C1 segment of cervical spinal cord (tissue), 14 donors: ENCODE results near the gene ACKR2.

Experiments
- DNase-seq, 14 donors: peaks; one replicate each; lab custom pipeline; 2025; lab: John Stamatoyannopoulos, UW

The ACKR2 gene, protein sequence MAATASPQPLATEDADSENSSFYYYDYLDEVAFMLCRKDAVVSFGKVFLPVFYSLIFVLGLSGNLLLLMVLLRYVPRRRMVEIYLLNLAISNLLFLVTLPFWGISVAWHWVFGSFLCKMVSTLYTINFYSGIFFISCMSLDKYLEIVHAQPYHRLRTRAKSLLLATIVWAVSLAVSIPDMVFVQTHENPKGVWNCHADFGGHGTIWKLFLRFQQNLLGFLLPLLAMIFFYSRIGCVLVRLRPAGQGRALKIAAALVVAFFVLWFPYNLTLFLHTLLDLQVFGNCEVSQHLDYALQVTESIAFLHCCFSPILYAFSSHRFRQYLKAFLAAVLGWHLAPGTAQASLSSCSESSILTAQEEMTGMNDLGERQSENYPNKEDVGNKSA

DNA sequence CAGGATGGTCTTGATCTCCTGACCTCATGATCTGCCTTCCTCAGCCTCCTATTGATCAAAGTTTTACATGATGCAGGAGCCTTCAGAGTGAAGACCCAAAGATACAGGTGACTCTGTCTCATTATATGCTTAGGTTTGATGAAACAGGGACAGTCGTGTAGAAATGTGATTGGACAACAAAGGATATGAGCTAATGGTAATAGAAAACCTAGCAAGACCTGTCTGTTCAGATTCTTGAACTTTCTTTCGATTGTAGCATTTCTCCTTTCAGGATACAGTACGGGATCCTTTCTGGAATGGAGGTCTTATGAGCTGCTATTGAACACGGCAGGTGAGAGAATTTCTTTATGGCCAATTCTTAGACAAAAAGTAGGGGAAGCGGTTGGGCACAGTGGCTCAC is at the start of gene ACKR2:
TSS of gene ACKR2 (plus strand) at position 244 of the 400 bp plus-strand sequence. CDS start 55,058 bp downstream, outside the sequence.
- no peak for DNase-seq

DNA sequence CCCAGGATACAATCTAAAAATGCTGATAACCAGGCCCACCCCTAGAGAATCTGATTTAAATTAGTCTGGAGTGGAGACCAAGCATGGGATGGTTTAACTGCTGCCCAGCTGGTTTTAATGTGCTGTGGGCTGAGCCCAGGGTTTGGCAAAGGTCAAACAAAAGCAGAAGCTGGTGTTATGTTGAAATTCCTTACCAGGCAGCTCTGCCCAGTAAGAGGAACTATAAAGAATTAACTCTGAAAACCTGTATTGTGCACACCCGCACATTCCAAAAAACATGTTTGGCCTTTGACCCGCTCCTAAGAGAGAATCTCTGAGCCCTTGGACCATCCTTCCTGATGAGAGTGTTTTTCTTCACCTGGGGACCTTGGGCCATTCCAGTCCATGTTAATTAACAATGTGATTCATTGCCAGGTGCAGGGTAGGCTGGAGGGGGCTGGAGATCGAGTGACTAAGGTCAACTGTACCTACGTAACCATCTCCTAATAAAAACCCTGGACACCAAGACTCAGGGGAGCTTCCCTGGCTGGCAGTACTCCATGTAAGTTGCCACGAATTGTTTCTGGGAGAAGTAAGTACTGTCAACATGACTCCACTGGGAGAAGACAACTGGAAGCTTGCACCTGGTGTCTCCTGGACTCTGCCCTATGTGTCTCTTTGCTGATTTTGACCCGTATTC is 47.1 kb upstream of the ACKR2 start:
- DNase-seq, result no peak

DNA sequence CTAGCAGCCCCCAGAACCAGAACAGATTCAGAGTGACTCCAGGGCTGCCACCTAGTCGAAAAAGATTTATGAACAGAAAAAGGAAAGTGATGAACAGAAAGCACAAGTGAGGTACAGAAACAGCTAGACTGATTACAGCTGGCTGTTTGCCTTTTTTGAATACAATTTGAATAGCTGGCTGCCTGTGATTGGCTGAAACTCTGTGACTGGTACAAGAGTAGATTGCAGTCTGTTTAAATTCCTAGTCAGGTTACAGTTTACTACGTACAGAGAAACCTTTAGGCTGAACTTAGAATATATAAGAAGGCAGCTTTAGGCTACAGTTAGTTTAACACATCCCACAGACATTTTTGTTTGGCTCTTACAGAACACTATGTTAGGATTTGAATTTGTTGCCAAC is 46.2 kb upstream of the ACKR2 start:
- no peak for DNase-seq

DNA sequence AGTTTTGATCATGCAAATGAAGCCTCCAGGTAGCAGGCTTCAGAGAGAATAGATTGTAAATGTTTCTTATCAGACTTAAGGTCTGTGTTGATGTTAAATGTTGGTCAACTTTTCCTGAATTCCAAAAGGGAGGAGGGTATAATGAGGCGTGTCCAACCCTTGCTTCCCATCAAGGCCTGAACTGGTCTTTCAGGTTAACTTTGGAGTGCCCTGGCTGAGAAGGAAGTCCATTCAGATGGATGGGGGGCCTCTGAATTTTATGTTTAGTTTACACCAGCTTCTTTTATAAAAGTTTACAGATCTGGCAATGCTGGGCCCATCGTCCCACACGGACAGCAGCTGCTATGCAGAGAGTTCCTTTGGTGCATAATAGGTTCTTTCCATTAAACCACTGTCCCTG is 45.1 kb upstream of the ACKR2 start:
- no peak for DNase-seq

DNA sequence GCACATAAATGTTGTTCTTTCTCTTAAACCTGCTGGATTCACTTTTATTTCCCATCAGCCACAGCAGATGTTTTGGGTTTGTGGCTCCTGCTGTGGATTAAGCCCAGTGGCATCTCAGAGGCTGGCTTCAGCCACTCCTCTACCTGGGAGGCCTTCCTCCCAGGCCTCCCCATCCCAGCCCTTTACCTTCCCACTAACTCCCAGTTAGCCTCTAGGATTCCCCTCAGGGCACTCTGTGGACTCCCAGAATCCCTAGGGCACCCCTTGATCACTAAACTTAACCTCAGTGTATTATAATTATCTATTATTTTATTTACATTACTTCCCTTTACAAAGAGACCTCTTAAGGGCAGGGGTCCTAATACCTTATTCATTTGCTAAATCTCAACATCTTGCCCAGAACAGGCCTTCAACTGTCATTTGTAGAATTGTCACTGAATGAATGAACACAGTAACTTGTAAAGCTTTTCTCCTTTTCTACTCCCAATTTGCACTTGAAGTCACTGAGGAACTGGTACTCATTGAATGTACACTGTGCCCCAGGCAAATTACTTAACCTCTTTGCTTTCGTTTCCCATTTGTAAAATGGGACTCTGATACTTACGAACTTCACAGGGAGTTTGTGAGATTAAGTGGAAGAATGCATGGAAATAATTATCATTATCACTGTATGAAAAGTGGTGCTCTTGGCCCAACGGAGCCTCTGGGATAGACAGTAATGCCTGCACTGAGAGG is 44.5 kb upstream of the ACKR2 start:
- DNase-seq, result no peak

DNA sequence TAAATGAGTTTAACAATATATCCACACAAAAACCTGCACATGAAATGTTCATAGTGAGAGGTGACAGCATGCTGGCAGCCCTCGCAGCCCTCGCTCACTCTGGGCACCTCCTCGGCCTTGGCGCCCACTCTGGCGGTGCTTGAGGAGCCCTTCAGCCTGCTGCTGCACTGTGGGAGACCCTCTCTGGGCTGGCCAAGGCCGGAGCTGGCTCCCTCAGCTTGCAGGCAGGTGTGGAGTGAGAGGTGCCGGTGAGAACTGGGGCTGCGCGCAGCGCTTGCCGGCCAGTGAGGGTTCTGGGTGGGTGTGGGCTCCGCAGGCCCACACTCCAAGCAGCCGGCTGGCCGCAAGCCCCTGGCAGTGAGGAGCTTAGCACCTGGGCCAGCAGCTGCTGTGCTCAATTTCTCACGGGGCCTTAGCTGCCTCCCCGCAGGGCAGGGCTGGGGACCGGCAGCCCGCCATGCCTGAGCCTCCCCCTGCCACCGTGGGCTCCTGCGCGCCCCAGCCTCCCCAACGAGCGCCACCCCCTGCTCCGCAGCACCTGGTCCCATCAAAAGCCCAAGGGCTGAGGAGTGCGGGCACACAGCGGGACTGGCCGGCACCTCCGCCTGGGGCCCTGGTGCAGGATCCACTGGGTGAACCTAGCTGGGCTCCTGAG is 39.6 kb upstream of the ACKR2 start:
- no peak for DNase-seq

DNA sequence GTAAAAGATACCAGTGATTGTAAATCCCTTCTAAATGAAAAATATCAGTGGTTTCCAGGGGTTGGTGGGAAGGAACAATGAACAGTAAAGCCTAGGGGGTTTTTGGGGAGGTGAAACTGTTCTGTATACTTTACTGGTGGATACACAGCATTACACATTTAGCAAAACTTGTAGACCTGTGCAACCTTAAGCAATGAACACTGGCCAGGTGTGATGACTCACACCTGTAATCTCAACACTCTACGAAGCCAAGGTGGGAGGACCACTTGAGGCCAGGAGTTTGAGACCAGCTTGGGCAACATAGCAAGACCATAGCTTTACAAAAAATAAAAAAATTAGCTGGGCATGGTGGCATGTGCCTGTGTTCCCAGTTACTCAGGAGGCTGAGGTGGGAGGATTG is 38.0 kb upstream of the ACKR2 start:
- no peak for DNase-seq

DNA sequence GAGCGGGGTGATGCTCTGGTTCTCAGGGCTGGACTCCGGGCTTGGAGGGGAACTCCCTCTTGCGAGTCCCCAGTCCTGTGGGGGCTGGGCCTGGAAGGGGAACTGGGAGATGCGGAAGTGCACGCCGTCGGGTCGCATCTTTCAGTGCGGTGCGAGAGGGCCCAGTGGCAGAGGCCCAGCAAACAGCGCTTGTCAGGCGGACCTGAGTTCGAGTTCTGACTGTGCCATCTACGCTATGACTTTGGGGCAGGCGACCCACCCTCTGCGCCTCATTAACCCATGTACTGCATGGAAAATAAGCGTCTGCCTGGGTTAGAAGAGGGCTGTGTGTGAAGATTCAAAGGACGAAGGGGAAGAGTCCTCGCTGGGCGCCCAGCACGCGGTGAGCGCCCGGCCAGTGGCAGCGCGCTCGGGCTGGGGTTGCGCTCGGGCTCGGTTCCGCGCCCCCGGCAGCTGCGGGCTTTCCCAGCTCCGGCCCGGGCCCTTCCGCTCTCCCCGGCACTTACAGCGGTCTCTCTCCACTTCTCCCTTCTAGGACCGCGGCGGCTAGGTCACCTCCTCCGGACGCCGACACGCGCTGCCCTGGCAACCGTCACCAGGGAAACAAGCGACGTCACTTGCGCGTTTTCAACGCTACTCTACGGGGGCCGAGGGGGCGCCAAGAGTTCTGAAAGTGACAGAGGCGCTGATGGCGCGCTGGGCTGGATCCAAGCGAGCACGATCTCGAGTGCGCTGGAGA is 36.4 kb upstream of the ACKR2 start, which contains the start of gene CCDC13:
TSS of gene CCDC13 (minus strand) at position 584 of the 739 bp plus-strand sequence. CDS start 14,908 bp downstream, outside the sequence.
- DNase-seq, result peak in 13 of 14 donors; percentile 13 to 90 (median 86)

DNA sequence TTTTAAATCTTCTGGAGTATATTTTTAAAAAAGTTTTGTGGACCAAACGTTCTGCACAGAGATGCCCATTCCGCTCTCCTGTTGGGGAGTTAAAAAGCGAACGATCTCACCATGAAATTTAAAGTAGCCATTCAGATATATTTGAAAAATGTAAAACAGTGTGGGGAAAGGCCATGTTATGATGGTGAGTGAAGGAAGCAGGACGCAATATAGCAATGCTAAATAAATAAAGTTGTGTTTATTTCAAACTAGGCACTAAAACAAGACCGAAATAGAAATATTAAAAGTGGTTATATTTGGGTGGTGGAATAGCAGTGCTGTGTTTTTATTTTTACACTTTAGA is 35.9 kb upstream of the ACKR2 start:
- no peak for DNase-seq

DNA sequence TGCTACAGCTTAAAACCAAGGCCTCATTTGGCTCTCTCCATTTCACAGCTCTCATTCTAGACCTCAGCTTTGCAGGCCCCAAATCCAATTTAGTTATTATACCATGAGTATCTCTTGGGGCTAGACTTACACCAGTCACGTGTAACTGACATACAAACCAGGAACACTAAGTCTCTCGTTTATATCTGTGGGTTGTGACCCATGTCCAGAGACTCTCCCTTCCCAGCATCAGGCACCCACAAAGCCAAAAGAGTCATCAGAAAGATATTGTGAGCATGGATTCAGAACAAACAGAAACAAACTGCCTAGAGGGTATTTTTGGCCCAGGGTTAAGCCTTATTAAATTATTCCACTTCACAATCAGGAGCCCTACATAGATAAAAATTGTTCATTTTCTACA is 30.6 kb upstream of the ACKR2 start:
- no peak for DNase-seq

DNA sequence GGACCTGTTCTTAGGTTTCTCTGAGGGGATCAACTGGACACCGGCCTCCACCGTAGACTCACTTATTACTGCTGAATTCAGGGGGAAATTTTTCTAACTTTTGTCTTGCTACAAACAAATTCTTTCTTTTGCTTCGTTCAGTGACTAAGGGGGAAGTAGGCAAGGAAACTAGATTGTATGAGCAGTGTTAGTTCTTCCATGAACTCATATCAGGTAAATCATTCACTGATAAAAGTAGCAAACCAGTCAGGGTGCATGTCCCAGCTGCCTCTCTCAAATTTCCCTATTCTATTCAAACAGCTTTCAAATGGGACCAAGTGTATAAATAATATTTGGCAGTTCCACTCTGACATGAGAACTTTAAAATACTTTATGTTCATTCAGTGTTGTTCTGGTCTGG is 28.8 kb upstream of the ACKR2 start:
- DNase-seq, result no peak

DNA sequence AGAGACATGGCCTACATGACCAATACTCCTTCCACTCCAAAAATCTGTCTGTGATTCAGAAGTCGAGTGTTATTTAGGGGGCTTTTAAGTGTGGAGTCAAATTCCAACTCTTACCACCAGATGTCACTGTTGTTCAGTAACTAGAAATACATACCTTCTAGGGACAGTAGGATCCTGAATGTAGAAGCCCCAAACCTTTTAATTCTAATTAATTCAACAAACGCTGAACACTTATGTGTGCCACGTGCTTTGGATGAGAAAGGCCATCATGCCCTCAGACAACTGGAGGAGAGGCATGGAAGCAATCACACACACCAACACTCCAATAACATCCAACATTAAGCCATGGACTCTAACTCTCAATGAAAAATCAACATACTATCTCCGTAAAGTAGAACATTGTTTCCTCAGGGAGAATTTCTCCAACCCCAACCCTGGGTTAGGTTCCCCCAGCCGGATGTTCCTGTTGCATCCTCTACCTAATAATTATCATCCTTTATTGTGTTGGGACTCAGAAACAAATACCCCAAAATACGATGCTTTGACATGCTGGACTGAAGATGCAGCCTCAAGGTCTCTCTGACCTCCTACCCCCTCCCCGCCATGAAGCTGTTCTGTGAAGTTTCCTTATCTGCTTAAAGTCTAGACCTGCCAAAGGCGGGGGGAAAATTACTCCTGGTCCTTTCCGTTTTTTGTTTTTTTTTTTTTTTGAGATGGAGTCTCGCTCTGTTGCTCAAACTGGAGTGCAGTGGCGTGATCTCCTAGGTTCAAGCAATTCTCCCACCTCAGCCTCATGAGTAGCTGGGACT is 28.1 kb upstream of the ACKR2 start:
- peak in 2 of 14 donors; percentile 22 to 30 for DNase-seq

DNA sequence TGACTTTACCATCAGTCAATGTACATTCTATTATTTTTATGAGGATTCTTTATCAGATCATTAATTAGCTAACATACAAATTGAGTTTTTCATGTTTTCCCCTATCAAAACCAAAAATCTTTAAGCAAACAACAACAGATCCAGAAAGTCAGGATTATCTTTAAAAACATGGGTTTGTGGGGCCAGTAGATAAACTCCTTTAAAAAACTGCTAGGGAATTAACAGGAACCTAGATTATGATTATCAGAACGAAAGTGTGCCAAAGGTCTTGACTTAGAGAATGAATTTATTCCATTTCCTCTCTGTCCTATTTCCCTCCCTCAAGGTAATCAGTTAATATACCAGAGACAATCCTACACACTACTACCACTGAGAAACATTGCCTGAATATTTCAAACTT is 23.0 kb upstream of the ACKR2 start:
- DNase-seq, result no peak

DNA sequence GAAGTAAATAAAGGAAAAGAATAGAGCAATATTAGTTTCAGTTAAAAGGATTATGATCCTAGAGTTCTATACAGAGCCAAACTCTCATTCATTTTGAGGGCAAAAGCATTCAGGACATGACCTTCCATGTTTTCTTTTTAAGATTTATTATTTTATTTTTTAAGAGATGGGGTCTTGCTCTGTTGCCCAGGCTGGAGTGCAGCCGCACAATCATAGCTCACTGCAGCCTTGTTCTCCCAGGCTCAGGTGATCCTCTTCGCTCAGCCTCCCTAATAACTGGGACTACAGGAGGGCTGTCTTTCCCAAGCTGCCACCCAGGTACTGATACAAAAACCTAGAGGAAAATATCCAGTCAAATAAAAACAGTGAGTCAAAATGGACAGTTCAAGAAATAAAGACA is 22.6 kb upstream of the ACKR2 start:
- DNase-seq, result no peak

DNA sequence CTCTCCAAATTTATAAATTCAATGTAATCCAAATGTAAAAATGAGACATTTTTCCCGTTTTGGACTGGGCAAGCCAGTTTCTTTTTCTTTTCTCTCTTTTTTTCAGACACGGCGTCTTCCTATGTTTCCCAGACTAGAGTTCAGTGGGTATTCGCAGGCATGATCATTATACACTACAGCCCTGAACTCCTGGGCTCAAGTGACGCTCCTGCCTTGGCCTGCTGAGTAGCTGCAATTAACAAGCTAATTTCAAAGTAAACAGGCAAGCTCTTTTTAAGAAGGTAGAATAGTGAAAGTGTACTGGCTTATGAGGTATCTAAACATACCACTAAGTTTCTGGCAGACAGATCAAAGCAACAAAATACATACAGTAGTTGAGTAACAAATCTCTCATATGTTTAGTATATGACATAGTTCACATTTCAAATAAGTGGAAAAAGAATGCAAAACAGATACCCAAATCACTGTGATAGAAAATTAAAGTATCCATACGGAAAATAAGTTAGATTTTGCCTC is 18.5 kb upstream of the ACKR2 start:
- DNase-seq, result no peak

DNA sequence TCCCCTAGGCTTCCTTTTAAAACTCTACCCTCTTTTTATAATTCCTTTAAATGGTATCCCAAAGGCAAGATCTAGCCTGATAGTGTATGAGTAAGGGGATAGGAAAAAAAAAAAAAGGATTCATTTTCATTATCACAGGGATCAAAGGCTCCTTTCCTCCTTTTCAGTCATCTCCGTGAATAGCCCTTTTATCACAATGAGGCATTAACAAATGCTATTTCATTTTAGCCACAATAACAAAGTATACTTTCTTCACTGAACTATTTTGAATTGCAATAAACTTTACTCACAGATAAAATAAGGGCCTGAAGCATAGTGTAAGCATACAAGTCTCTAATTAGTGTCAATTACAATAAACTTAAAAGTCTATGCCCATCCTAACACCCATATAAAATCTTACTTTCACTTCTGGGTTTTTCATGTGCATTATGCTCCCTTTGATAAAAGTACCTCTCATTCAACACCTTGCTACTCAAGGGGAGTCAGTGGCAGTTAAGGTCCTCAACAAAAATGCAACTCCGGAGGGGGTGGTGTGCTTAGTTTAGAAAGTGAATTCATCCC is 13.5 kb upstream of the ACKR2 start:
- DNase-seq, result no peak

DNA sequence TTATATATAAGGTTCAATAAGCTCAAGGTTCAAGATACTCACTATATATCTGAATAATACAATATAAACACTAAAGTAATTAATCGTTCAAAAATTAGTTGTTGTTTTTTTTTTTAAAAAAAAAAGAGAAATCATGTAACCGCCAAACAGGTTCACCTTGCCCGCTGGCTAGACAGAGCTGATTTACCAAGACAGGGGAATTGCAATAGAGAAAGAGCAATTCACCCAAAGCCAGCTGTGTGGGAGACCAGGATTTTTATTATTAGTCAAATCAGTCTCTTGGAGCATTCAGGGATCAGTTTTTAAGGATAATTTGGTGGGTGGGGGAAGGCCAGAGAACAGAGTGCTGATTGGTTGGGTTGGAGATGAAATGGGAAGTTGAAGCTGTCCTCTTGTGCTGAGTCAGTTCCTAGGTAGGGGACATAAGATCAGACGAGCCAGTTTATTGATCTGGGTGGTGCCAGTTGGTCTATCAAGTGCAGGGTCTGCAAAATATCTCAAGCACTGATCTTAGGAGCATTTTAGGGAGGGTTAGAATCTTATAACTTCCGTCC is 12.8 kb upstream of the ACKR2 start:
- no peak for DNase-seq

DNA sequence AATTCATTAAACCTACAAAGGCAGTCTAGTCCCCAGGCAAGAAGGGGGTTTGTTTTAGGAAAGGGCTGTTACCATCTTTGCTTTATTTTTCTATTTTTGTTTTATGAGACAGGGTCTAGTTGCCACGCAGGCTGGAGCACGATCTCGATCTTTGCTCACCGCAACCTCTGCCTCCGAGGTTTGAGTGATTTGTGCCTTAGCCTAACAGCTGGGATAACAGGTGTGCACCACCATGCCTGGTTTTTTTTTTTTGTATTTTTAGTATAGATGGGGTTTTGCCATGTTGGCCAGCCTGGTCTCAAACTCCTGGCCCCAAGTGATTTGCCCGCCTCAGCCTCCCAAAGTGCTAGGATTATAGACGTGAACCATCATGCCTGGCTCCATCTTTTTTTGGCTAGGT is 9.9 kb upstream of the ACKR2 start:
- DNase-seq, result no peak

DNA sequence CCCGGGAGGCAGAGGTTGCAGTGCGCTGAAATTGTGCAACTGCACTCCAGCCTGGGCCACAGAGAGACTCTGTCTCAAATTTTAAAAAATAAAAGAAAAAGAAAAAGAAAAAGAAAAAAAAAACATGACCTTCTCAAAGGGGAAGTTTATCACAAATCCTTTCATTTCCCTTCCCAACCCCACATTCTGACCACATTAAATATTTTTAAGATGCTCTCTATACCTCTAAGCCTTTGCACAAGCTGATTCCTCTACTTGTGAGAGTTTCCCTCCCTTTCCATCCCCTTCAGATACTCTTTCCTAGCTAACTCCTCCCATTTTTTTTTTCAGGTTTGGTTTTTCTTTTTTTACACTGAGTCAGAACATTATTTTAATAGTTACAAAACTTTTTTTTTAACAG is 9.0 kb upstream of the ACKR2 start:
- no peak for DNase-seq
